H1 (cell line): ENCODE data around the gene TSKU. TPM values are rescaled to one million over a fixed set of nuclear protein-coding genes. Genes with fewer than 3 reads are reported as not detected.

ENCODE experiments used
- CTCF ChIA-PET: fragments of 300-600 bp; sonication (Branson Sonifier 250); formaldehyde crosslinking; loops from one replicate; lab custom pipeline; 2021; ENCODE audit not compliant: partially characterized antibody; lab: Charles Lee
- POLR2A ChIA-PET: fragments of 300-600 bp; sonication (Branson Sonifier 250); formaldehyde crosslinking; loops from one replicate; lab custom pipeline; 2021; ENCODE audit warnings: inconsistent platforms; ENCODE audit not compliant: partially characterized antibody; lab: Charles Lee
- DNase-seq, 2 experiments: peaks; one replicate each; pipeline versions ENCODE4 v3.0.0 to v3.0.0-alpha.2; 2010 to 2022; ENCODE audit warnings: low spot score in 2 of 2, low read depth in 1 of 2, mixed read lengths in 1 of 2
- FAIRE-seq: peaks from 2 replicates; lab custom pipeline; 2011; peaks lifted over from hg19 to GRCh38; lab: Jason Lieb, UNC
- H2AFZ ChIP-seq: 2 replicates; pipeline ENCODE4 v1.8.1; 2012; ENCODE audit warnings: low read length, inconsistent platforms
- H2AK5ac ChIP-seq: 2 replicates; pipeline ENCODE4 v1.6.1; 2013; ENCODE audit warnings: low read depth, low read length
- H2BK120ac ChIP-seq: replicated peaks from 2 replicates; pipeline ENCODE3; 2013; ENCODE audit warnings: low read depth, low read length, inconsistent platforms
- H2BK12ac ChIP-seq: 2 replicates; pipeline ENCODE4 v1.6.1; 2013; ENCODE audit warnings: low read depth, low read length
- H2BK15ac ChIP-seq: 2 replicates; pipeline ENCODE4 v1.6.1; 2013; ENCODE audit warnings: low read length
- H2BK20ac ChIP-seq: 2 replicates; pipeline ENCODE4 v1.6.1; 2013; ENCODE audit warnings: low read length
- H2BK5ac ChIP-seq: 2 replicates; pipeline ENCODE4 v1.6.1; 2013; ENCODE audit warnings: low read depth, low read length
- H3K14ac ChIP-seq: 2 replicates; pipeline ENCODE4 v1.6.1; 2013; ENCODE audit warnings: inconsistent platforms; ENCODE audit not compliant: insufficient read length
- H3K18ac ChIP-seq: 2 replicates; pipeline ENCODE4 v1.6.1; 2013; ENCODE audit warnings: low read length; ENCODE audit errors: extremely low read depth
- H3K23ac ChIP-seq: 2 replicates; pipeline ENCODE4 v1.6.1; 2013; ENCODE audit warnings: inconsistent platforms; ENCODE audit not compliant: insufficient read length
- H3K23me2 ChIP-seq: 2 replicates; pipeline ENCODE4 v1.6.1; 2013; ENCODE audit warnings: low read depth, low read length
- H3K27ac ChIP-seq: 2 replicates; pipeline ENCODE4 v1.6.1; 2011; ENCODE audit warnings: low read depth, low read length, inconsistent platforms
- H3K27me3 ChIP-seq, 4 experiments: replicated peaks in 1 of 4; 1 replicate in 1 of 4; 2 replicates in 3 of 4; pipeline versions ENCODE4 v1.6.1 to v1.8.1; 2011 to 2013; ENCODE audit warnings: low read length in 3 of 4, mild to moderate bottlenecking in 3 of 4, inconsistent platforms in 2 of 4, mixed read lengths in 2 of 4, moderate library complexity in 1 of 4; ENCODE audit not compliant: control insufficient read depth in 3 of 4, insufficient read depth in 3 of 4; ENCODE audit errors: extremely low read depth in 1 of 4
- H3K36me3 ChIP-seq, 4 experiments: 2 replicates each; pipeline versions ENCODE4 v1.6.1 to v1.8.1; 2011 to 2013; ENCODE audit warnings: mild to moderate bottlenecking in 4 of 4, low read length in 3 of 4, moderate library complexity in 2 of 4, control low read depth in 1 of 4, inconsistent platforms in 1 of 4; ENCODE audit not compliant: insufficient read depth in 4 of 4, control insufficient read depth in 2 of 4
- H3K4ac ChIP-seq: replicated peaks from 2 replicates; pipeline ENCODE3; 2013; ENCODE audit warnings: low read length, low read depth, mixed read lengths, inconsistent platforms; ENCODE audit not compliant: insufficient read length
- H3K4me1 ChIP-seq, 4 experiments: replicated peaks in 1 of 4; 1 replicate in 1 of 4; 2 replicates in 3 of 4; pipeline versions ENCODE4 v1.6.1 to v1.8.1; 2011 to 2013; ENCODE audit warnings: low read length in 3 of 4, inconsistent platforms in 2 of 4, mixed read lengths in 1 of 4; ENCODE audit not compliant: insufficient read depth in 4 of 4, control insufficient read depth in 3 of 4
- H3K4me2 ChIP-seq, 2 experiments: 2 replicates each; pipeline versions ENCODE4 v1.6.1 to v1.8.1; 2011 to 2013; ENCODE audit warnings: low read depth in 2 of 2, low read length in 2 of 2, control low read depth in 1 of 2, inconsistent platforms in 1 of 2, mild to moderate bottlenecking in 1 of 2; ENCODE audit not compliant: insufficient read depth in 1 of 2
- H3K4me3 ChIP-seq, 4 experiments: fragments of 200-600, 300-600 bp in 1 of 4; sonication (generic), shearing (Covaris generic), sonication (Bioruptor Twin) in 1 of 4; 2 replicates each; pipeline versions ENCODE4 v1.5.1 to v1.8.1; 2011 to 2016; ENCODE audit warnings: low read length in 4 of 4, low read depth in 3 of 4, control low read depth in 2 of 4, inconsistent platforms in 2 of 4, mild to moderate bottlenecking in 2 of 4, mixed read lengths in 1 of 4, moderate library complexity in 1 of 4; ENCODE audit not compliant: insufficient read depth in 2 of 4; ENCODE audit errors: extremely low read depth in 1 of 4
- H3K56ac ChIP-seq: replicated peaks from 2 replicates; pipeline ENCODE3; 2013; ENCODE audit warnings: low read depth, mild to moderate bottlenecking, mixed read lengths, low read length, inconsistent platforms; ENCODE audit not compliant: insufficient read length
- H3K79me1 ChIP-seq: 2 replicates; pipeline ENCODE4 v1.6.1; 2013; ENCODE audit warnings: low read depth, low read length, control low read depth
- H3K79me2 ChIP-seq, 2 experiments: 2 replicates each; pipeline versions ENCODE4 v1.6.1 to v1.8.1; 2012 to 2013; ENCODE audit warnings: low read length in 2 of 2, mild to moderate bottlenecking in 2 of 2, inconsistent platforms in 1 of 2; ENCODE audit not compliant: insufficient read depth in 2 of 2, control insufficient read depth in 1 of 2
- H3K9ac ChIP-seq, 4 experiments: replicated peaks in 1 of 4; 1 replicate in 1 of 4; 2 replicates in 3 of 4; pipeline versions ENCODE4 v1.6.1 to v1.8.1; 2011 to 2013; ENCODE audit warnings: low read depth in 3 of 4, low read length in 3 of 4, control low read depth in 2 of 4, mild to moderate bottlenecking in 2 of 4, moderate library complexity in 2 of 4, inconsistent platforms in 1 of 4; ENCODE audit errors: extremely low read depth in 1 of 4
- H3K9me3 ChIP-seq, 2 experiments: 2 replicates each; pipeline versions ENCODE4 v1.6.1 to v1.8.1; 2012 to 2013; ENCODE audit warnings: mild to moderate bottlenecking in 2 of 2, moderate library complexity in 2 of 2, control low read depth in 1 of 2, inconsistent platforms in 1 of 2, low read depth in 1 of 2, low read length in 1 of 2, mixed read lengths in 1 of 2; ENCODE audit not compliant: insufficient read depth in 2 of 2
- H4K20me1 ChIP-seq, 2 experiments: replicated peaks in 1 of 2; 2 replicates each; pipeline versions ENCODE3 to v1.8.1; 2011 to 2013; ENCODE audit warnings: inconsistent platforms in 2 of 2, low read length in 2 of 2, mild to moderate bottlenecking in 1 of 2; ENCODE audit not compliant: insufficient read depth in 2 of 2, control insufficient read depth in 1 of 2
- H4K5ac ChIP-seq: 2 replicates; pipeline ENCODE4 v1.6.1; 2013; ENCODE audit warnings: low read length, low read depth, mixed read lengths, inconsistent platforms; ENCODE audit not compliant: insufficient read length
- H4K8ac ChIP-seq: 2 replicates; pipeline ENCODE4 v1.8.0; 2013; ENCODE audit warnings: mild to moderate bottlenecking, moderate library complexity, low read length, inconsistent platforms; ENCODE audit not compliant: insufficient read depth; ENCODE audit errors: extremely low read depth
- H4K91ac ChIP-seq: replicated peaks from 2 replicates; pipeline ENCODE3; 2013; ENCODE audit warnings: low read length, mixed read lengths, inconsistent platforms; ENCODE audit not compliant: insufficient read length
- CEBPB ChIP-seq: IDR thresholded peaks from 2 replicates; pipeline ENCODE4 v1.6.1; 2012; ENCODE audit warnings: low read depth, low read length
- SP2 ChIP-seq: IDR thresholded peaks from 2 replicates; pipeline ENCODE4 v1.6.1; 2012; ENCODE audit warnings: mild to moderate bottlenecking, low read length, inconsistent platforms
- WGBS, 2 experiments: shearing (Covaris generic) in 1 of 2; methylation state at CpG; one replicate each; pipeline versions ENCODE4 v1.1.6 to v1.1.7; 2013 to 2015; ENCODE audit warnings: low lambda C conversion rate in 2 of 2, mixed read lengths in 2 of 2, inconsistent platforms in 1 of 2, low coverage in 1 of 2, missing lambda C conversion rate in 1 of 2; ENCODE audit not compliant: insufficient replicate concordance in 2 of 2, insufficient coverage in 1 of 2, insufficient read length in 1 of 2; ENCODE audit errors: extremely low coverage in 1 of 2, missing lambda C conversion rate in 1 of 2; 5-methylcytosine and 5-hydroxymethylcytosine counted together
- polyA plus RNA-seq, 7 experiments: library from polyadenylated mRNA; depleted of rRNA in 3 of 7; stranded (reverse) in 5 of 7; unstranded in 2 of 7; fragments of >200 nt in 5 of 7; fragments of 200-250 nt in 2 of 7; gene quantifications; 1 replicate in 5 of 7; 2 replicates in 1 of 7; 4 replicates in 1 of 7; pipeline versions ENCODE4 v1.2.1 to v1.2.3, GENCODE V29; 2011 to 2013; ENCODE audit warnings: missing spikeins in 2 of 7, mixed read lengths in 2 of 7
- total RNA-seq: library from RNA; stranded (reverse); fragmentation: NEBNext Ultra II Directional; extraction: Animal tissue kit (Norgen Biotek cat#: 25700); gene quantifications from 2 replicates; pipeline ENCODE4 v1.2.1, GENCODE V29; 2021

The TSKU gene
- total and polyA plus RNA-seq, 2 of the 8 experiments (the other 6 are each of a cell fraction or from before 2014, with no cell fraction given): 22.8 to 28.4 TPM

DNA sequence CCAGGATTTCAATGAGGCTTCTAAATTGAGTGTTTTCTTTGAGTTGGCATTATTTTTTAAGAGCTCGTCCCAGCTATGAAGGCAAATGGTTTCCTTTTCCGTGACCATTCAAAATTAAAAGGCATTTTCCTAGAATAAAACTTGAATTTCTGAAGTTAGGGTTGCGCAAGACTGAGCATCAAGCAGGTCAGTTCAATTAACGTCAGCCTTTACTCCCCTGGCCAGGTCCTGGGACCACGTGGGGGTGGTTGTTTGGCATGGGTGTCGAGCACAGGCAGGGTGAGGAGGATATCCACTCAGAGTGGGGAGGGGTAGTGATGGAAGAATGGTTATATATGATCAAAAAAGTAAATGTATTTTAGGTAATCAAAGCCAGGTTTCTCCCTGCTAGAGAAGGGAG lies 43.4 kb upstream of the TSKU start:
- POLR2A ChIA-PET: interaction anchor here (0.7 kb wide), 1 partner anchor 8 kb away, joined by 3 read pairs; no protein-coding TSS in a partner anchor
- no peak for FAIRE-seq

More for the DNA sequence above, 43.4 kb upstream of the TSKU start:
- Histone ChIP-seq H2BK20ac (no peak overlapping the region), H3K23ac (no peak overlapping the region), H3K79me1 (no peaks in the 10 kb centered on the region), H3K4me1 (peaks cover 7 to 15% (median 10%) of the 10 kb centered on the region in 4 experiments), H4K8ac (no peak overlapping the region; the same call in 1 of the 2 replicates), H3K79me2 (no peaks in the 10 kb centered on the region), H4K5ac (no peak overlapping the region), H3K4me3 (no peak overlapping the region), H3K27ac (no peak overlapping the region), H3K4me2 (no peak overlapping the region), H4K20me1 (no peaks in the 10 kb centered on the region), H2BK15ac (no peak overlapping the region), H2BK5ac (no peak overlapping the region), H3K27me3 (no peaks in the 10 kb centered on the region), H3K18ac (no peak overlapping the region), H2AFZ (no peak overlapping the region), H3K4ac (no peak overlapping the region), H3K23me2 (no peaks in the 10 kb centered on the region), H3K9me3 (no peaks in the 10 kb centered on the region), H2AK5ac (no peak overlapping the region), H3K14ac (no peak overlapping the region), H2BK120ac (no peak overlapping the region), H2BK12ac (no peak overlapping the region), H4K91ac (no peak overlapping the region), H3K36me3 (no peaks in the 10 kb centered on the region), H3K9ac (no peak overlapping the region), H3K56ac (no peak overlapping the region)
- CTCF ChIA-PET: interaction anchor here (0.6 to 0.8 kb wide), 2 partner anchors 70 to 80 kb away, joined by 3 to 4 read pairs; no protein-coding TSS in a partner anchor
- no peak for TF ChIP-seq SP2
- peak; percentile 85 for TF ChIP-seq CEBPB
- no peak for DNase-seq
- WGBS, 2 experiments: 81% methylated on average over 6 of the region's 6 CpGs; no CpG with 5 or more reads in 1 of the 2 experiments
